Ovary (tissue), 9 donors: Measurements from ENCODE around the gene NUB1. TPM values are rescaled to one million over a fixed set of nuclear protein-coding genes. Genes with fewer than 3 reads are reported as not detected.
A peak's percentile ranks its signal among the peaks of the same experiment; 100 is the strongest.

Experiments used
- DNase-seq, 5 donors: peaks; one replicate each; pipeline ENCODE4 v3.0.0-alpha.2; 2019 to 2020
- H3K27ac ChIP-seq, 2 donors: fragments of 200-600 bp; one replicate each; pipeline versions ENCODE4 v1.5.1 to v1.8.0; 2019 to 2022
- H3K27me3 ChIP-seq: fragments of 200-600 bp; one replicate; pipeline ENCODE4 v1.8.0; 2022
- H3K36me3 ChIP-seq: fragments of 200-600 bp; sonication (generic); one replicate; pipeline ENCODE4 v1.5.1; 2019
- H3K4me1 ChIP-seq: one replicate; pipeline ENCODE4 v1.8.1; 2013; ENCODE audit warnings: mild to moderate bottlenecking, moderate library complexity; ENCODE audit not compliant: insufficient read depth
- H3K4me3 ChIP-seq: fragments of 200-600 bp; sonication (generic); one replicate; pipeline ENCODE4 v1.5.1; 2017
- H3K9me3 ChIP-seq, 2 donors: fragments of 200-600 bp in 1 of 2; sonication (generic) in 1 of 2; one replicate each; pipeline versions ENCODE4 v1.5.1 to v1.8.1; 2013 to 2019; ENCODE audit warnings: mild to moderate bottlenecking in 1 of 2, moderate library complexity in 1 of 2
- EP300 ChIP-seq: sonication (generic); formaldehyde crosslinking; IDR thresholded peaks from one replicate; pipeline ENCODE4 v1.6.1; 2017; ENCODE audit warnings: antibody characterized with exemption
- POLR2A ChIP-seq: fragments of 450-650 bp; IDR thresholded peaks from one replicate; pipeline ENCODE4 v1.6.1; 2017; ENCODE audit warnings: antibody characterized with exemption, mild to moderate bottlenecking, moderate library complexity
- WGBS, 3 donors: extraction: QIAGEN DNeasy Blood & Tissue Kit in 1 of 3; methylation state at CpG; one replicate each; pipeline versions ENCODE4 v1.1.5 to v1.1.7; 2013 to 2017; 5-methylcytosine and 5-hydroxymethylcytosine counted together
- intact Hi-C, 4 donors: fragments of 100-400 bp; cut with DNase I; formaldehyde crosslinking; loops; one replicate each; pipeline versions ENCODE4 v1.11.0 to v1.15.1; 2022 to 2023
- polyA plus RNA-seq, 2 donors: library from polyadenylated mRNA; stranded (reverse); fragments of 200-250 nt in 1 of 2; fragments of 350-450 nt in 1 of 2; fragmentation: Illumina TruSeq in 1 of 2; extraction: RNeasy Lipid Tissue Mini Kit (QIAGEN cat#74804) in 1 of 2; gene quantifications; one replicate each; pipeline ENCODE4 v1.2.3, GENCODE V29; 2013 to 2014
- total RNA-seq, 7 donors: library from RNA; depleted of rRNA in 2 of 7; stranded (reverse); fragments of >200 nt in 2 of 7; fragmentation: NEBNext Ultra II Directional in 3 of 7; extraction: Animal tissue kit (Norgen Biotek cat#: 25700) in 3 of 7; gene quantifications; one replicate each; pipeline versions ENCODE4 v1.1.0 to v1.2.4, GENCODE V29; 2016 to 2023
- TF ChIP-seq, protein P1 (sequence below), 3 donors: fragments of 450-650 bp in 2 of 3; fragments of 200-600 bp in 1 of 3; IDR thresholded peaks; one replicate each; pipeline versions ENCODE4 v1.5.1 to v1.8.0; 2016 to 2022; ENCODE audit warnings: antibody characterized with exemption in 3 of 3, mild to moderate bottlenecking in 1 of 3
- donor health status: DM: no; HTN: no; CAD: no; lungs with moderate emphysema.
- donor health status: DM: no; HTN: no; CAD: no.
- donor health status: Bipolar disorder and iron deficiency.
- donor health status: DM: yes; HTN: yes; CAD: no.
- donor health status: DM: no; HTN: no; CAD: no.
- donor health status: DM: yes; HTN: yes; CAD: no.

The NUB1 gene
- total and polyA plus RNA-seq, 9 donors, result 33.8 to 162 (median 45.6) TPM

GRCh38 chr7:151340794-151341356 is 737 bp upstream of the NUB1 start:
- H3K27ac ChIP-seq, result peak overlapping the region in 1 of 2 donors; percentile 36
- H3K9me3 ChIP-seq, result no peaks in the 10 kb centered on the region
- peak overlapping the region; percentile 98 for H3K4me3 ChIP-seq
- peaks cover 3% of the 10 kb centered on the region for H3K4me1 ChIP-seq
- intact Hi-C loops, result no loop called here
- DNase-seq, result no peak
- TF ChIP-seq POLR2A, result no peak
- TF ChIP-seq, protein P1, sequence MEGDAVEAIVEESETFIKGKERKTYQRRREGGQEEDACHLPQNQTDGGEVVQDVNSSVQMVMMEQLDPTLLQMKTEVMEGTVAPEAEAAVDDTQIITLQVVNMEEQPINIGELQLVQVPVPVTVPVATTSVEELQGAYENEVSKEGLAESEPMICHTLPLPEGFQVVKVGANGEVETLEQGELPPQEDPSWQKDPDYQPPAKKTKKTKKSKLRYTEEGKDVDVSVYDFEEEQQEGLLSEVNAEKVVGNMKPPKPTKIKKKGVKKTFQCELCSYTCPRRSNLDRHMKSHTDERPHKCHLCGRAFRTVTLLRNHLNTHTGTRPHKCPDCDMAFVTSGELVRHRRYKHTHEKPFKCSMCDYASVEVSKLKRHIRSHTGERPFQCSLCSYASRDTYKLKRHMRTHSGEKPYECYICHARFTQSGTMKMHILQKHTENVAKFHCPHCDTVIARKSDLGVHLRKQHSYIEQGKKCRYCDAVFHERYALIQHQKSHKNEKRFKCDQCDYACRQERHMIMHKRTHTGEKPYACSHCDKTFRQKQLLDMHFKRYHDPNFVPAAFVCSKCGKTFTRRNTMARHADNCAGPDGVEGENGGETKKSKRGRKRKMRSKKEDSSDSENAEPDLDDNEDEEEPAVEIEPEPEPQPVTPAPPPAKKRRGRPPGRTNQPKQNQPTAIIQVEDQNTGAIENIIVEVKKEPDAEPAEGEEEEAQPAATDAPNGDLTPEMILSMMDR (IDR thresholded peaks at IDR 0.05), result no peak
- no peak for TF ChIP-seq EP300
- H3K36me3 ChIP-seq, result no peaks in the 10 kb centered on the region
- 29 to 41% (median 34%) methylated on average over 12 of the region's 12 CpGs for WGBS, 3 donors
- H3K27me3 ChIP-seq, result no peaks in the 10 kb centered on the region

GRCh38 chr7:151342102-151342646 is 562 bp downstream of the NUB1 start:
- intact Hi-C loops, result no loop called here
- 1 to 3% (median 1%) methylated on average over 11 of the region's 11 CpGs for WGBS, 3 donors
- TF ChIP-seq POLR2A, result no peak
- TF ChIP-seq, protein P1 (IDR thresholded peaks at IDR 0.05), result no peak
- TF ChIP-seq EP300, result no peak
- H3K4me1 ChIP-seq, result peaks cover 3% of the 10 kb centered on the region
- no peaks in the 10 kb centered on the region for H3K9me3 ChIP-seq
- peak overlapping the region; percentile 98 for H3K4me3 ChIP-seq
- H3K27me3 ChIP-seq, result no peaks in the 10 kb centered on the region
- no peaks in the 10 kb centered on the region for H3K36me3 ChIP-seq
- DNase-seq, result no peak
- peak overlapping the region in 1 of 2 donors; percentile 37 for H3K27ac ChIP-seq

DNA sequence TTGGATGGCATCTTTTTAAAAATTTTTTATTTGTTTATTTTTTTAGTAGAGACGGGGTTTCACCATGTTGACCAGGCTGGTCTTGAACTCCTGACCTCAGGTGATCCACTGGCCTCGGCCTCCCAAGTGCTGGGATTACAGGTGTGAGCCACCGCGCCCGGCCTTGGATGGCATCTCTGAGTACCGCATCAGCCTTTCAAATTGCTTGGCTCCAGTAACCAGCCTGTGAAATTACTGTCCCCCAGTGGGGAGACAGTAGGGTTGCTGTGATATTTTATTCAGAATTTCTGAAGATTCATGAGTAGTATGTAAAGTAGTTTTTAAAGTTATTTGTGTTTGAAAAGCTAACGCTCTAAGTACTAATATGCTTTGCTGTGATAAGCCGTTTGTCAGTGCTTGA is 1.2 kb downstream of the NUB1 start:
- WGBS, 3 donors, result 24 to 44% (median 26%) methylated on average over 8 of the region's 8 CpGs
- Histone ChIP-seq H3K36me3 (no peaks in the 10 kb centered on the region), H3K4me3 (peak overlapping the region; percentile 98), H3K4me1 (peaks cover 3% of the 10 kb centered on the region), H3K27me3 (no peaks in the 10 kb centered on the region), H3K9me3 (no peaks in the 10 kb centered on the region), H3K27ac (no peak overlapping the region)
- DNase-seq, result no peak
- intact Hi-C loops, result no loop called here
- TF ChIP-seq, protein P1 (IDR thresholded peaks at IDR 0.05), result no peak
- TF ChIP-seq EP300 (no peak), POLR2A (no peak)

- 93 to 97% (median 95%) methylated on average over 9 of the region's 9 CpGs for WGBS, 3 donors
- no peak for TF ChIP-seq POLR2A
- TF ChIP-seq, protein P1 (IDR thresholded peaks at IDR 0.05), result no peak
- TF ChIP-seq EP300, result no peak
- DNase-seq, result no peak
- Histone ChIP-seq H3K4me3 (no peak overlapping the region), H3K27me3 (no peaks in the 10 kb centered on the region), H3K27ac (no peak overlapping the region), H3K9me3 (no peaks in the 10 kb centered on the region), H3K36me3 (no peaks in the 10 kb centered on the region), H3K4me1 (peaks cover 3% of the 10 kb centered on the region)
- intact Hi-C loops, result no loop called here
Measured at GRCh38 chr7:151343516-151343915, 1.9 kb downstream of the NUB1 start.
